ENCODE data around the gene SLC6A1.

GRCh38 chr3:10961921-10962320 is 30.6 kb upstream of the SLC6A1 start:
- no peak for TF ChIP-seq CTCF (IDR thresholded peaks at IDR 0.05)
- no peak for TF ChIP-seq POLR2A (IDR thresholded peaks at IDR 0.05)
